ENCODE data around the gene TBC1D4.

Gene TBC1D4

GRCh38 chr13:75482070-75482819 is at the start of gene TBC1D4:
Gene TBC1D4 (minus strand): TSS chr13:75482169. CDS start chr13:75481767, 402 bp downstream.
- peak within 1 kb of the TSS; percentile 98 for H3K4me3 ChIP-seq (ENCODE audit: low read depth, low read length)
- TF ChIP-seq CTCF (IDR thresholded peaks at IDR 0.05; ENCODE audit: borderline replicate concordance, insufficient read depth, low read depth, low read length), result peak; percentile 77

- H3K4me3 ChIP-seq (ENCODE audit: low read depth, low read length), result no peak overlapping the region
- TF ChIP-seq CTCF (IDR thresholded peaks at IDR 0.05; ENCODE audit: borderline replicate concordance, insufficient read depth, low read depth, low read length), result no peak
Measured at GRCh38 chr13:75530549-75530961, 48.6 kb upstream of the TBC1D4 start.

GRCh38 chr13:75521956-75522355 is 40.0 kb upstream of the TBC1D4 start:
- no peak for TF ChIP-seq CTCF (IDR thresholded peaks at IDR 0.05; ENCODE audit: borderline replicate concordance, insufficient read depth, low read depth, low read length)
- no peak overlapping the region for H3K4me3 ChIP-seq (ENCODE audit: low read depth, low read length)

- H3K4me3 ChIP-seq (ENCODE audit: low read depth, low read length), result no peak overlapping the region
- no peak for TF ChIP-seq CTCF (IDR thresholded peaks at IDR 0.05; ENCODE audit: borderline replicate concordance, insufficient read depth, low read depth, low read length)
Measured at GRCh38 chr13:75518439-75519088, 36.6 kb upstream of the TBC1D4 start.

GRCh38 chr13:75514080-75514995 is 32.4 kb upstream of the TBC1D4 start:
- no peak for TF ChIP-seq CTCF (IDR thresholded peaks at IDR 0.05; ENCODE audit: borderline replicate concordance, insufficient read depth, low read depth, low read length)
- H3K4me3 ChIP-seq (ENCODE audit: low read depth, low read length), result no peak overlapping the region

GRCh38 chr13:75513271-75513670 is 31.3 kb upstream of the TBC1D4 start:
- TF ChIP-seq CTCF (IDR thresholded peaks at IDR 0.05; ENCODE audit: borderline replicate concordance, insufficient read depth, low read depth, low read length), result no peak
- no peak overlapping the region for H3K4me3 ChIP-seq (ENCODE audit: low read depth, low read length)
